K562 (cell line): ENCODE data around the gene HCFC1R1. TPM values are rescaled to one million over a fixed set of nuclear protein-coding genes. Genes with fewer than 3 reads are reported as not detected.

Experiments used
- ARID4B ChIP-seq: sonication (generic); formaldehyde crosslinking; IDR thresholded peaks from 2 replicates; pipeline ENCODE4 v1.8.0; 2022; ENCODE audit warnings: mild to moderate bottlenecking, missing genetic modification reagents
- ETS1 ChIP-seq: conservative IDR thresholded peaks from 2 replicates; pipeline ENCODE4 v1.6.1; 2011; ENCODE audit warnings: low read depth, mild to moderate bottlenecking, low read length; ENCODE audit not compliant: control insufficient read depth
- FOSL1 ChIP-seq: fragments of 200-800 bp; sonication (Bioruptor generic); conservative IDR thresholded peaks from 2 replicates; pipeline ENCODE4 v1.6.1; 2016; ENCODE audit warnings: missing genetic modification characterization, missing compliant biosample characterization
- FOXK1 ChIP-seq: sonication (generic); formaldehyde crosslinking; IDR thresholded peaks from 2 replicates; pipeline ENCODE4 v1.8.0; 2022; ENCODE audit warnings: missing genetic modification reagents, mild to moderate bottlenecking, borderline replicate concordance
- FUS ChIP-seq: fragments of 200-400 bp; formaldehyde crosslinking; optimal IDR thresholded peaks from 2 replicates; pipeline ENCODE3; 2017; ENCODE audit warnings: low read depth, low read length
- NFXL1 ChIP-seq: fragments of 450-650 bp; formaldehyde crosslinking; IDR thresholded peaks from 2 replicates; pipeline ENCODE4 v1.4.0; 2021; ENCODE audit warnings: mild to moderate bottlenecking
- PKNOX1 ChIP-seq: fragments of 450-650 bp; IDR thresholded peaks from 2 replicates; pipeline ENCODE4 v1.6.1; 2016
- TAF1 ChIP-seq: IDR thresholded peaks from 2 replicates; pipeline ENCODE4 v1.6.1; 2011; ENCODE audit warnings: mild to moderate bottlenecking, low read length, moderate library complexity; ENCODE audit not compliant: insufficient read depth, control insufficient read depth, severe bottlenecking; ENCODE audit errors: extremely low read depth
- ZBTB1 ChIP-seq: sonication (generic); formaldehyde crosslinking; IDR thresholded peaks from 2 replicates; pipeline ENCODE4 v1.8.1; 2023; ENCODE audit warnings: missing genetic modification reagents, low read depth, mild to moderate bottlenecking, borderline replicate concordance
- ZBTB40 ChIP-seq, 2 experiments: fragments of 450-650 bp in 1 of 2; sonication (generic) in 1 of 2; formaldehyde crosslinking in 1 of 2; IDR thresholded peaks; 2 replicates each; pipeline versions ENCODE4 v1.7.1 to v1.9.0; 2016 to 2022; ENCODE audit warnings: inconsistent platforms in 1 of 2, mild to moderate bottlenecking in 1 of 2, missing genetic modification reagents in 1 of 2
- polyA plus RNA-seq, 8 experiments: library from polyadenylated mRNA; depleted of rRNA in 4 of 8; stranded (reverse) in 5 of 8; unstranded in 3 of 8; fragments of >200 nt; fragmentation: Nextera tagmentation in 2 of 8; fragmentation: Illumina TruSeq in 1 of 8; extraction: Ambion mirVana in 2 of 8; extraction: Trizol in 1 of 8; gene quantifications; 2 replicates each; pipeline versions ENCODE4 v1.2.1 to v1.2.3, GENCODE V29; 2011 to 2014; ENCODE audit warnings: inconsistent platforms in 1 of 8, missing spikeins in 1 of 8
- total RNA-seq, 7 experiments: library from RNA; depleted of rRNA in 6 of 7; stranded (reverse); fragments of >200 nt in 6 of 7; fragmentation: Illumina TruSeq in 2 of 7; extraction: Trizol in 2 of 7; gene quantifications; 2 replicates each; pipeline versions ENCODE4 v1.2.1 to v1.2.3, GENCODE V29; 2011 to 2021; ENCODE audit warnings: low replicate concordance in 1 of 7

Gene HCFC1R1
- total and polyA plus RNA-seq, 9 of the 15 experiments (the other 6 are each of a cell fraction or from before 2014, with no cell fraction given): 2.2 to 29.0 (median 11.2) TPM

- TF ChIP-seq ZBTB1 (CRISPR knock-in tag) (no peak), NFXL1 (CRISPR knock-in tag) (no peak), ARID4B (CRISPR knock-in tag) (no peak), ZBTB40 (IDR thresholded peaks at IDR 0.05) (no peak), ZBTB40 (CRISPR knock-in tag; IDR thresholded peaks at IDR 0.05) (no peak), PKNOX1 (no peak), FUS (no peak), TAF1 (peak; percentile 63), ETS1 (peak; percentile 74; the same call in 1 of the 2 replicates), FOSL1 (tag) (peak; percentile 99), FOXK1 (CRISPR knock-in tag) (no peak)
These were observed 1.5 kb downstream of the HCFC1R1 start (continued) for GRCh38 chr16:3022208-3022683.
